ENCODE results near the gene TSC22D2. TPM values are rescaled to one million over a fixed set of nuclear protein-coding genes. Genes with fewer than 3 reads are reported as not detected.

TSC22D2 gene
- total RNA-seq, 4 donors from 2014 or later: 12.5 to 15.9 (median 14.6) TPM

GRCh38 chr3:150444371-150444770 lies 36.3 kb downstream of the TSC22D2 start:
- H3K9me3 ChIP-seq: no peaks in the 10 kb centered on the region
- peaks cover 0 to 21% (median 3%) of the 10 kb centered on the region in 4 donors for H3K4me1 ChIP-seq
- no peak overlapping the region for H3K4me3 ChIP-seq
- WGBS, 2 donors: 88 to 89% methylated on average over 2 of the region's 2 CpGs
- H3K27me3 ChIP-seq: no peaks in the 10 kb centered on the region
- peaks cover 0 to 16% (median 2%) of the 10 kb centered on the region in 3 donors for H3K36me3 ChIP-seq
- no peak for DNase-seq (ENCODE audit: low spot score in 2 of 2)
- TF ChIP-seq, protein P1, sequence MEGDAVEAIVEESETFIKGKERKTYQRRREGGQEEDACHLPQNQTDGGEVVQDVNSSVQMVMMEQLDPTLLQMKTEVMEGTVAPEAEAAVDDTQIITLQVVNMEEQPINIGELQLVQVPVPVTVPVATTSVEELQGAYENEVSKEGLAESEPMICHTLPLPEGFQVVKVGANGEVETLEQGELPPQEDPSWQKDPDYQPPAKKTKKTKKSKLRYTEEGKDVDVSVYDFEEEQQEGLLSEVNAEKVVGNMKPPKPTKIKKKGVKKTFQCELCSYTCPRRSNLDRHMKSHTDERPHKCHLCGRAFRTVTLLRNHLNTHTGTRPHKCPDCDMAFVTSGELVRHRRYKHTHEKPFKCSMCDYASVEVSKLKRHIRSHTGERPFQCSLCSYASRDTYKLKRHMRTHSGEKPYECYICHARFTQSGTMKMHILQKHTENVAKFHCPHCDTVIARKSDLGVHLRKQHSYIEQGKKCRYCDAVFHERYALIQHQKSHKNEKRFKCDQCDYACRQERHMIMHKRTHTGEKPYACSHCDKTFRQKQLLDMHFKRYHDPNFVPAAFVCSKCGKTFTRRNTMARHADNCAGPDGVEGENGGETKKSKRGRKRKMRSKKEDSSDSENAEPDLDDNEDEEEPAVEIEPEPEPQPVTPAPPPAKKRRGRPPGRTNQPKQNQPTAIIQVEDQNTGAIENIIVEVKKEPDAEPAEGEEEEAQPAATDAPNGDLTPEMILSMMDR (IDR thresholded peaks at IDR 0.05): no peak
- TF ChIP-seq EP300 (IDR thresholded peaks at IDR 0.05) (no peak), POLR2A (IDR thresholded peaks at IDR 0.05) (no peak)
- H3K27ac ChIP-seq: no peak overlapping the region

DNA sequence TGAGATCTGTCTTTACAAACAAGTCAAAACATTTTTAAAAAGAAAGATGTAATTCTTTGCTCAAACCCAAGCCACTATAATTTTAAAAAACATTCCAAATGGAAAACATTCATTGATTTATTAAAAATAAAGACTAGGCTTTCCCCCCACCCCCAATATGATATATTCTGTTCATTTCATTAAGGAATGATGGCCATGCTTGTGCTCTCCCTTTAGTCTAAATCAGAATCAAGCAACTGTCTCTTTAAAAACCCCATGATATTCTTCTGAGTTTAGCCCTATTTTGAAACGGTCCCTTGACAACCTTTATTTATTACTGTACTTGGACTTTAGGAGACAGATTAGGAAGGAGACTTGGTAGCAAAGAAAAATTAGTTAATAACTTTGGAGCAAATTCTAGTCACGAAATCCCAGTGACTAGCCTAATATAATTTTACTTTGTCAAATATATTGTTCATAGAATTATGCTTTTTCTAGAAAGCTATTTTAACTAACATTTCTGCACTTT lies 38.4 kb downstream of the TSC22D2 start:
- Histone ChIP-seq H3K27ac (no peak overlapping the region), H3K9me3 (no peaks in the 10 kb centered on the region), H3K36me3 (peaks cover 0 to 11% (median under 1%) of the 10 kb centered on the region in 3 donors), H3K4me3 (no peak overlapping the region), H3K4me1 (peaks cover 0 to 36% (median 0%) of the 10 kb centered on the region in 4 donors), H3K27me3 (no peaks in the 10 kb centered on the region)
- WGBS, 2 donors: 48 to 52% methylated on average over 2 of the region's 2 CpGs
- DNase-seq (ENCODE audit: low spot score in 2 of 2): no peak
- TF ChIP-seq, protein P1 (IDR thresholded peaks at IDR 0.05): no peak
- TF ChIP-seq EP300 (IDR thresholded peaks at IDR 0.05): no peak
- TF ChIP-seq POLR2A (IDR thresholded peaks at IDR 0.05): no peak

GRCh38 chr3:150447084-150447483 lies 39.0 kb downstream of the TSC22D2 start:
- no peak for DNase-seq (ENCODE audit: low spot score in 2 of 2)
- Histone ChIP-seq H3K4me1 (peaks cover 0 to 37% (median 0%) of the 10 kb centered on the region in 4 donors), H3K27me3 (no peaks in the 10 kb centered on the region), H3K4me3 (no peak overlapping the region), H3K27ac (no peak overlapping the region), H3K36me3 (peaks cover 0 to 7% (median 0%) of the 10 kb centered on the region in 3 donors), H3K9me3 (no peaks in the 10 kb centered on the region)
- TF ChIP-seq POLR2A (IDR thresholded peaks at IDR 0.05) (no peak), EP300 (IDR thresholded peaks at IDR 0.05) (no peak)
- TF ChIP-seq, protein P1 (IDR thresholded peaks at IDR 0.05): no peak
- 71 to 73% methylated on average over 2 of the region's 2 CpGs for WGBS, 2 donors

GRCh38 chr3:150447631-150448465 lies 39.8 kb downstream of the TSC22D2 start:
- Histone ChIP-seq H3K4me1 (peaks cover 0 to 37% (median 2%) of the 10 kb centered on the region in 4 donors), H3K9me3 (no peaks in the 10 kb centered on the region), H3K27me3 (no peaks in the 10 kb centered on the region), H3K36me3 (peaks cover 0 to 1% (median 0%) of the 10 kb centered on the region in 3 donors), H3K27ac (no peak overlapping the region), H3K4me3 (no peak overlapping the region)
- WGBS, 2 donors: 85 to 91% methylated on average over 3 of the region's 3 CpGs
- no peak for DNase-seq (ENCODE audit: low spot score in 2 of 2)
- TF ChIP-seq, protein P1 (IDR thresholded peaks at IDR 0.05): no peak
- TF ChIP-seq EP300 (IDR thresholded peaks at IDR 0.05) (no peak), POLR2A (IDR thresholded peaks at IDR 0.05) (no peak)

GRCh38 chr3:150449169-150449721 lies 41.1 kb downstream of the TSC22D2 start:
- Histone ChIP-seq H3K9me3 (no peaks in the 10 kb centered on the region), H3K4me1 (peaks cover 0 to 45% (median 2%) of the 10 kb centered on the region in 4 donors), H3K4me3 (no peak overlapping the region), H3K27ac (no peak overlapping the region), H3K27me3 (no peaks in the 10 kb centered on the region), H3K36me3 (no peaks in the 10 kb centered on the region)
- TF ChIP-seq POLR2A (IDR thresholded peaks at IDR 0.05) (no peak), EP300 (IDR thresholded peaks at IDR 0.05) (no peak)
- TF ChIP-seq, protein P1 (IDR thresholded peaks at IDR 0.05): no peak
- no peak for DNase-seq (ENCODE audit: low spot score in 2 of 2)

All from tibial nerve (tissue), 4 donors.